ENCODE data around the gene SECISBP2L. TPM values are rescaled to one million over a fixed set of nuclear protein-coding genes. Genes with fewer than 3 reads are reported as not detected.

Gene SECISBP2L
- total and polyA plus RNA-seq, 2 of the 4 experiments (the other 2 are of a cell fraction) = 13.1 to 34.1 TPM

- no peak for TF ChIP-seq ELK1 (IDR thresholded peaks at IDR 0.05; ENCODE audit: borderline replicate concordance, low read depth, low read length)
- no peak for TF ChIP-seq RAD21 (IDR thresholded peaks at IDR 0.05; ENCODE audit: low read length)
Measured at GRCh38 chr15:49044766-49045606, 1.3 kb downstream of the SECISBP2L start (continued).

- Histone ChIP-seq H4K8ac (ENCODE audit: low read depth in 2 of 2, low read length in 2 of 2) (no peak overlapping the region), H3K9ac (ENCODE audit: low read depth, low read length) (no peak overlapping the region; the same call in 1 of the 2 replicates), H3K4me1 (ENCODE audit: control insufficient read depth, insufficient read depth, low read length) (no peaks in the 10 kb centered on the region), H2AK9ac (replicated peaks; ENCODE audit: low read depth, low read length, poor library complexity) (no peak overlapping the region), H3K27ac (ENCODE audit: insufficient read depth, low read length) (no peak overlapping the region), H2BK5ac (ENCODE audit: low read depth, low read length, poor library complexity, severe bottlenecking) (peak overlapping the region; percentile 75), H4K20me1 (ENCODE audit: insufficient read depth, low read length) (peaks cover 24% of the 10 kb centered on the region), H3K56ac (ENCODE audit: extremely low read depth, insufficient read depth, low read length) (no peak overlapping the region), H3K18ac (ENCODE audit: low read depth, low read length) (no peak overlapping the region), H2BK120ac (ENCODE audit: low read depth, low read length) (no peak overlapping the region), H2AFZ (replicated peaks; ENCODE audit: low read length, poor library complexity) (no peak overlapping the region), H3K27me3 (ENCODE audit: control insufficient read depth, insufficient read depth, low read length) (no peaks in the 10 kb centered on the region), H3K4me3 (ENCODE audit: insufficient read depth, low read depth, low read length) (peak overlapping the region; percentile 97), H3K36me3 (ENCODE audit: control insufficient read depth, insufficient read depth, low read length) (peaks cover 4% of the 10 kb centered on the region), H4K91ac (ENCODE audit: insufficient read depth, low read depth, low read length) (no peak overlapping the region), H3K79me1 (ENCODE audit: low read depth in 1 of 2, low read length in 2 of 2) (peaks cover 0 to 32% of the 10 kb centered on the region in 2 experiments; a peak in 2 of 4 replicates), H4K5ac (ENCODE audit: low read depth, low read length) (no peak overlapping the region), H2BK20ac (ENCODE audit: low read depth, low read length) (no peak overlapping the region), H3K23ac (ENCODE audit: low read depth, low read length) (peak overlapping the region; percentile 45; the same call in 1 of the 2 replicates), H3K9me3 (ENCODE audit: control insufficient read depth, insufficient read depth, low read length) (peaks cover 3% of the 10 kb centered on the region), H3K4me2 (ENCODE audit: low read depth, low read length) (peak overlapping the region; percentile 94), H2AK5ac (ENCODE audit: low read depth, low read length) (no peak overlapping the region), H3K4ac (ENCODE audit: low read depth, low read length) (no peak overlapping the region), H3K9me1 (ENCODE audit: insufficient read depth, low read length) (peaks cover 4% of the 10 kb centered on the region; the same call in 1 of the 2 replicates), H3K14ac (replicated peaks; ENCODE audit: low read depth, low read length) (no peak overlapping the region), H2BK15ac (ENCODE audit: low read depth, low read length) (no peak overlapping the region)
- no CpG with 5 or more reads among the region's 3 CpGs for WGBS, 2 experiments (ENCODE audit: extremely low coverage in 2 of 2, insufficient read length in 1 of 2)
- BruUV-seq (replicated peaks) = no TSS peak
- CTCF ChIA-PET = no interaction called here
- no peak for ATAC-seq (ENCODE audit: low read depth)
- TF ChIP-seq FOS (IDR thresholded peaks at IDR 0.05; ENCODE audit: low read depth, low read length) = no peak
- no peak for TF ChIP-seq RFX5 (IDR thresholded peaks at IDR 0.05; ENCODE audit: low read depth, low read length)
- no peak for TF ChIP-seq CHD1 (IDR thresholded peaks at IDR 0.05; ENCODE audit: low read depth, low read length)
- TF ChIP-seq CEBPB (IDR thresholded peaks at IDR 0.05; ENCODE audit: low read depth, low read length) = no peak
- TF ChIP-seq MAFK (IDR thresholded peaks at IDR 0.05; ENCODE audit: low read depth, low read length) = no peak
- no peak for TF ChIP-seq POLR2A (IDR thresholded peaks at IDR 0.05; ENCODE audit: low read depth, low read length)
- no peak for TF ChIP-seq USF2 (IDR thresholded peaks at IDR 0.05; ENCODE audit: low read depth, low read length)
- TF ChIP-seq RCOR1 (IDR thresholded peaks at IDR 0.05; ENCODE audit: insufficient replicate concordance, low read length) = no peak
- TF ChIP-seq RAD21 (IDR thresholded peaks at IDR 0.05; ENCODE audit: low read length) = no peak
- no peak for TF ChIP-seq BHLHE40 (IDR thresholded peaks at IDR 0.05; ENCODE audit: low read depth, low read length)
- TF ChIP-seq ELK1 (IDR thresholded peaks at IDR 0.05; ENCODE audit: borderline replicate concordance, low read depth, low read length) = no peak
- TF ChIP-seq MXI1 (IDR thresholded peaks at IDR 0.05; ENCODE audit: borderline replicate concordance, low read depth, low read length) = no peak
- no peak for TF ChIP-seq NFE2L2 (IDR thresholded peaks at IDR 0.05; ENCODE audit: low read depth, low read length)
- in situ Hi-C loops (cut with MboI; ENCODE audit: low sequenced_read_pairs) = no loop called here
- no peak for DNase-seq
- intact Hi-C loops (cut with micrococcal nuclease) = no loop called here
- POLR2A ChIA-PET (ENCODE audit: unreplicated experiment) = no interaction called here
- dilution Hi-C loops (cut with HindIII; ENCODE audit: low sequenced_read_pairs, unreplicated experiment) = no loop called here
Measured at GRCh38 chr15:49044002-49044401, 2.2 kb downstream of the SECISBP2L start.
